MCF 10A (cell line): Measurements from ENCODE around the gene RPS19. TPM values are rescaled to one million over a fixed set of nuclear protein-coding genes. Genes with fewer than 3 reads are reported as not detected.

ENCODE experiments used
- BruUV-seq: library from RNA; stranded (reverse); fragments of 400-500 nt; replicated peaks from 2 replicates; lab custom pipeline; 2021; lab: Mats Ljungman, UMichigan
- CTCF ChIA-PET: fragments of 300-600 bp; sonication (Branson Sonifier 250); formaldehyde crosslinking; extraction: SDS; loops from one replicate; lab custom pipeline; 2021; ENCODE audit warnings: antibody characterized with exemption, inconsistent platforms; lab: Yijun Ruan, JAX
- POLR2A ChIA-PET: fragments of 300-600, 350-650 bp; sonication (Branson Sonifier 250); formaldehyde crosslinking; extraction: SDS; loops from one replicate; lab custom pipeline; 2020; ENCODE audit warnings: antibody characterized with exemption, inconsistent platforms; lab: Yijun Ruan, JAX
- DNase-seq: peaks from one replicate; pipeline ENCODE4 v3.0.0-alpha.2; 2018; ENCODE audit not compliant: unreplicated experiment
- H3K27ac Mint-ChIP-seq: one replicate; pipeline ENCODE4 v1.8.0; 2022; ENCODE audit warnings: mild to moderate bottlenecking, low read depth, mixed read lengths; ENCODE audit not compliant: unreplicated experiment
- H3K27me3 Mint-ChIP-seq: one replicate; pipeline ENCODE4 v1.8.0; 2022; ENCODE audit warnings: mixed read lengths; ENCODE audit not compliant: insufficient read depth, unreplicated experiment
- H3K36me3 Mint-ChIP-seq: one replicate; pipeline ENCODE4 v1.8.0; 2022; ENCODE audit warnings: mild to moderate bottlenecking, moderate library complexity, mixed read lengths; ENCODE audit not compliant: insufficient read depth, unreplicated experiment
- H3K4me1 Mint-ChIP-seq: one replicate; pipeline ENCODE4 v1.8.0; 2022; ENCODE audit warnings: mixed read lengths; ENCODE audit not compliant: insufficient read depth, unreplicated experiment
- H3K4me3 Mint-ChIP-seq: one replicate; pipeline ENCODE4 v1.8.0; 2022; ENCODE audit warnings: mild to moderate bottlenecking, moderate library complexity, mixed read lengths; ENCODE audit not compliant: unreplicated experiment
- H3K9me3 Mint-ChIP-seq: one replicate; pipeline ENCODE4 v1.8.0; 2022; ENCODE audit warnings: mixed read lengths; ENCODE audit not compliant: unreplicated experiment
- intact Hi-C: fragments of 100-400 bp; cut with micrococcal nuclease; formaldehyde crosslinking; loops from 2 replicates; pipeline ENCODE4 v1.14.1; 2022
- total RNA-seq: library from RNA; stranded (reverse); gene quantifications from 2 replicates; pipeline ENCODE4 v1.2.3, GENCODE V29; 2022
- TF ChIP-seq, protein P1 (sequence below): fragments of 200-600 bp; IDR thresholded peaks from one replicate; pipeline ENCODE4 v1.8.0; 2022; ENCODE audit warnings: antibody characterized with exemption, mild to moderate bottlenecking; ENCODE audit not compliant: unreplicated experiment

The RPS19 gene
- total RNA-seq, 1 experiment from 2014 or later, result 3,060 TPM

DNA sequence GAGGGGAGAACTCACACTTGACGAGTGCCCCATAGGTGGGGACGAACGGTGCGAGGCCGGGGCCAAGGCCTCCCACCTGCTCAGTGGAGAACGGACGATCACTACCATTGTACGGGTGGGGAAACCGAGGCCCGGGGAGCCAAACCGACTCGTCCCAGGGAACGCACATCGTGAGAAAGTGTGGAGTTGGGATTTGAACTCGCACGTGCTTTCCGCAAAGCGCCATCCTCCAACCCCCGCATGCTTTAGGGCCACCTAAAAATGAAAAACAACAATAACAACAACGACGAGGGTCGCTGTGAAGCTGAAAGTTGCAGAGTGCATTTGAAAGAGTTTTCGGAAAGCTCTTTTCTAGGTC, 23.4 kb downstream of the RPS19 start:
- CTCF ChIA-PET, result interaction anchor here (0.5 to 2.0 kb wide), 4 partner anchors 10 to 330 kb away, joined by 3 to 6 read pairs (median 4); no protein-coding TSS in a partner anchor
- peaks cover 30% of the 10 kb centered on the region for H3K4me1 Mint-ChIP-seq
- H3K27me3 Mint-ChIP-seq, result no peaks in the 10 kb centered on the region
- no peaks in the 10 kb centered on the region for H3K9me3 Mint-ChIP-seq
- TSS peak; percentile 87 for BruUV-seq
- TF ChIP-seq, protein P1, sequence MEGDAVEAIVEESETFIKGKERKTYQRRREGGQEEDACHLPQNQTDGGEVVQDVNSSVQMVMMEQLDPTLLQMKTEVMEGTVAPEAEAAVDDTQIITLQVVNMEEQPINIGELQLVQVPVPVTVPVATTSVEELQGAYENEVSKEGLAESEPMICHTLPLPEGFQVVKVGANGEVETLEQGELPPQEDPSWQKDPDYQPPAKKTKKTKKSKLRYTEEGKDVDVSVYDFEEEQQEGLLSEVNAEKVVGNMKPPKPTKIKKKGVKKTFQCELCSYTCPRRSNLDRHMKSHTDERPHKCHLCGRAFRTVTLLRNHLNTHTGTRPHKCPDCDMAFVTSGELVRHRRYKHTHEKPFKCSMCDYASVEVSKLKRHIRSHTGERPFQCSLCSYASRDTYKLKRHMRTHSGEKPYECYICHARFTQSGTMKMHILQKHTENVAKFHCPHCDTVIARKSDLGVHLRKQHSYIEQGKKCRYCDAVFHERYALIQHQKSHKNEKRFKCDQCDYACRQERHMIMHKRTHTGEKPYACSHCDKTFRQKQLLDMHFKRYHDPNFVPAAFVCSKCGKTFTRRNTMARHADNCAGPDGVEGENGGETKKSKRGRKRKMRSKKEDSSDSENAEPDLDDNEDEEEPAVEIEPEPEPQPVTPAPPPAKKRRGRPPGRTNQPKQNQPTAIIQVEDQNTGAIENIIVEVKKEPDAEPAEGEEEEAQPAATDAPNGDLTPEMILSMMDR, result no peak
- peak overlapping the region; percentile 95 for H3K27ac Mint-ChIP-seq
- H3K4me3 Mint-ChIP-seq, result peak overlapping the region; percentile 77
- H3K36me3 Mint-ChIP-seq, result peaks cover 20% of the 10 kb centered on the region
- DNase-seq, result no peak
- intact Hi-C loops, result no loop called here
- POLR2A ChIA-PET, result interaction anchor here (0.6 to 9.8 kb wide), 11 partner anchors 10 to 361 kb away, joined by 3 to 125 read pairs (median 5); partner anchors contain the start of genes GSK3A, RABAC1, RPS19 and ZNF574

DNA sequence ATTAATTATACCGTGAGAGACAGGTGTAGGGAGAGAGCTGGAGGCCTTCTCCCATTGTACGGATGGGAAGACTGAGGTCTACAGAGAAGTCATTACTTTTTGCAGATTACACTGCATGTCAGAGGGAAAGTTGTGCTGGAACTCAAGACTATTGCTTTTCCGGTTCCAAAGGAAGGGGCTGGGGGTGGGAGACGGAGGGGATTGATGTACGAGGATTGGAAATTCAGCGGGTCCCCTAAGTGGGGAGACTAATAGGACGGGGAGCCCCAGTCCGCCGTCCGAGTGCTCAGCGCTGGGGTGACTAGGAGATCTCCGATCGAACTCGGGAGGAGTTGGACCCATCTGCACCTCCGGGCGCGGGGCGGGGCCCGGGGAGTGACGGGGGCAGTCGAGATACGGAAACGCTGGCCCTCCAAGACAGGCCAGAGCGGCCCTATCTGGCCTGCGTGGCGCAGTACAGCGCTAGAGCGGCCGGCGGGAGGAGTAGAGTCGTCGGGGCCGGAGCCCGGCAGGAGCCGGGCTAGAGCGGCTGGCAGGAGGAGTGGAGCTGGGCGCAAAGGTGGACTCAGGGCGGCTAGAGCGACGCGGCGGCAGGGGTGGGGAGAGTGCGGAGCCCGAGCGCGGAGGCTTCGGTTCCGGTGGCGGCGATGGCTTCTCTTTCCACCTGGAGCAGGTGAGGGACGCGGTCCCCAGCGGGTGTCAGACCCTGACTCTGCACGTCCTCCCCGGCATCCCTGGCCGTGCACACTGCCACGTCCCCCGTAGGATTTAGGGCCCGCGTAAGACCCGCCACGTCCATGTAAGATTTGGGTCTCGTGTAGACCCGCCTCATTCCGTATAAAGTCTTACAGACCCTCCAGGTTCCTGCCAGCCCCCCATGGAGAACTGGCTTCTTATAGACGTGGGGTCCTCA, 24.0 kb downstream of the RPS19 start:
- Mint-ChIP-seq H3K27ac (peak overlapping the region; percentile 95), H3K4me1 (peaks cover 33% of the 10 kb centered on the region), H3K36me3 (peaks cover 24% of the 10 kb centered on the region), H3K4me3 (peak overlapping the region; percentile 77), H3K9me3 (no peaks in the 10 kb centered on the region), H3K27me3 (no peaks in the 10 kb centered on the region)
- no TSS peak for BruUV-seq
- TF ChIP-seq, protein P1, result no peak
- intact Hi-C loops, result no loop called here
- peak; percentile 98 for DNase-seq
- CTCF ChIA-PET, result interaction anchor here (0.5 to 2.0 kb wide), 3 partner anchors 10 to 330 kb away, joined by 3 to 6 read pairs (median 4); no protein-coding TSS in a partner anchor
- POLR2A ChIA-PET, result interaction anchor here (0.6 to 9.8 kb wide), 20 partner anchors 11 to 1906 kb away, joined by 3 to 125 read pairs (median 4); partner anchors contain the start of genes GSK3A, RABAC1, RPS19 and ZNF574

DNA sequence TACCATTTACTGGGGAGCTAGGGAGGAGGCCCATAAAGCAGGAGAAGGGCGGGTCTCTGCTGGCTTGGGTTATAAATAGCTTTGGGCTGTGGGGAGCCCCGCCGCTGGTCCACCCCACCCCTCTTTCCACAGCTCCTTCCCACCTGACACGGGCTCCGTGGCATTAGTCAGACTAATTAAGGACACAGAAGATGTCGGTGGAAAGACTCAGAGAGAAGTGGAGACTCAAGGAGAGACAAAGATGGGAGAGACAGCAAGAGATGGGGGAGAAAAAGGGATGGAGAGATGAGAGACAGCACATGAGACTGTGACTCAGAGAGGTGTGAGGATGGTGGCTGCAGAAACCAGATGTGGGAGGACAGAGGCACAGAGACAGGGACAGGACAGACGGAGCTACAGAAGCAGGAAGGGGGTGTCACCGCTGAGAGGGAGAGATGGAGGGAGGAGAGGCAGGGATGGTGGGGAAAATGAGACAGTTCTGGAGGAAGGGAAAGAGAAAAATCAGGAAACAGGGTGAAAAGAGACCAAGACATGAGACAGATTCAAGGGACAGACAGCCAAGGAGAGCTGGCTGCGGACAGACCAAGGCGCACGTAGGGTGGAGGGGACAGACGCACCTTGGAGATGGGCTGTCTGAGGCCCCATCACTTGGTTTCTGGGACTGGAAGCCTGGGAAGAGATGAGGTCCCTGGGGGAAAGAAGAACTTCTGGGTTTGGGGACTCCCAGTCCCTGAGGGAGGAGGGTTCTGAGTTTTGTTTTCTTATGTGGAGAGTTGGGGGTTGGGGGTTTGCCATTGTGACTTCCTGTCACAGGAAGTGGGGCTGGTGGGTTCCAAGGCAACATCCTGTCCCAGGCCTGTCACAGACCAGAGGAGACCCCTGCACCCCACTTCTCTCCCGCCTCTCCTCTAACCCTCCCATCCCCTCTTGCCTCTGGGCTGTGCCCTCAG, 27.0 kb downstream of the RPS19 start:
- peak overlapping the region; percentile 1 for H3K27ac Mint-ChIP-seq
- POLR2A ChIA-PET, result interaction anchor here (0.7 to 9.8 kb wide), 8 partner anchors 9 to 72 kb away, joined by 3 to 125 read pairs (median 4); partner anchors contain the start of genes RABAC1 and RPS19
- intact Hi-C loops, result loop anchor here (1.0 to 2.0 kb wide), 2 partner anchors 48 to 72 kb away; partner anchors contain the start of gene RABAC1
- TF ChIP-seq, protein P1, result no peak
- H3K36me3 Mint-ChIP-seq, result peaks cover 33% of the 10 kb centered on the region
- no TSS peak for BruUV-seq
- H3K9me3 Mint-ChIP-seq, result no peaks in the 10 kb centered on the region
- no peak for DNase-seq
- H3K4me3 Mint-ChIP-seq, result peak overlapping the region; percentile 25
- CTCF ChIA-PET, result interaction anchor here (0.5 to 2.0 kb wide), 7 partner anchors 14 to 690 kb away, joined by 3 to 11 read pairs (median 3); no protein-coding TSS in a partner anchor
- H3K4me1 Mint-ChIP-seq, result peaks cover 31% of the 10 kb centered on the region
- no peaks in the 10 kb centered on the region for H3K27me3 Mint-ChIP-seq
